HEK293 (cell line): ENCODE data around the gene RCAN2.

Experiments
- CTCF ChIA-PET: fragments of 350-600 bp; formaldehyde crosslinking; extraction: SDS; loops from one replicate; lab custom pipeline; 2021; ENCODE audit warnings: antibody characterized with exemption; lab: Yijun Ruan, JAX
- POLR2A ChIA-PET: fragments of 300-600 bp; formaldehyde crosslinking; extraction: SDS; loops from one replicate; lab custom pipeline; 2020; ENCODE audit warnings: antibody characterized with exemption, inconsistent platforms; lab: Yijun Ruan, JAX
- H3K27ac ChIP-seq: fragments of 200-500 bp; sonication (Bioruptor generic); 2 replicates; pipeline ENCODE4 v1.5.1; 2014; ENCODE audit warnings: low read depth, low read length, control low read depth, inconsistent platforms; ENCODE audit errors: extremely low read depth
- H3K36me3 ChIP-seq, 2 experiments: fragments of 200-500 bp in 1 of 2; sonication (Bioruptor generic) in 1 of 2; 1 replicate in 1 of 2; 2 replicates in 1 of 2; pipeline ENCODE4 v1.5.1; 2014 to 2017; ENCODE audit warnings: inconsistent platforms in 2 of 2, low read length in 2 of 2; ENCODE audit not compliant: control insufficient read depth in 2 of 2, insufficient read depth in 1 of 2
- H3K4me1 ChIP-seq: fragments of 200-500 bp; sonication (Bioruptor generic); 2 replicates; pipeline ENCODE4 v1.5.1; 2014; ENCODE audit warnings: mild to moderate bottlenecking, low read length, inconsistent platforms; ENCODE audit not compliant: control insufficient read depth, insufficient read depth
- H3K4me3 ChIP-seq: 2 replicates; pipeline ENCODE4 v1.5.1; 2011; ENCODE audit warnings: low read depth, mild to moderate bottlenecking, control low read depth, low read length, moderate library complexity
- H3K9me3 ChIP-seq: fragments of 200-500 bp; sonication (Bioruptor generic); 2 replicates; pipeline ENCODE4 v1.5.1; 2014; ENCODE audit warnings: low read depth, low read length, inconsistent platforms; ENCODE audit not compliant: control insufficient read depth, insufficient read depth
- GLIS2 ChIP-seq: fragments of 450-650 bp; formaldehyde crosslinking; IDR thresholded peaks from 2 replicates; pipeline ENCODE4 v1.5.1; 2016; ENCODE audit warnings: missing biosample characterization, missing genetic modification characterization
- MZF1 ChIP-seq: fragments of 450-650 bp; formaldehyde crosslinking; IDR thresholded peaks from 2 replicates; pipeline ENCODE4 v1.5.1; 2017; ENCODE audit warnings: missing biosample characterization, missing genetic modification characterization, borderline replicate concordance
- SALL2 ChIP-seq: fragments of 450-650 bp; formaldehyde crosslinking; IDR thresholded peaks from 2 replicates; pipeline ENCODE4 v1.5.0; 2017; ENCODE audit warnings: missing biosample characterization, mild to moderate bottlenecking, missing genetic modification characterization, borderline replicate concordance
- SCRT2 ChIP-seq: fragments of 450-650 bp; formaldehyde crosslinking; IDR thresholded peaks from 2 replicates; pipeline ENCODE4 v1.5.1; 2016; ENCODE audit warnings: missing biosample characterization, missing genetic modification characterization
- SETDB1 ChIP-seq: IDR thresholded peaks from one replicate; pipeline ENCODE4 v1.6.1; 2017; ENCODE audit warnings: mild to moderate bottlenecking, low read length, moderate library complexity, mixed read lengths; ENCODE audit not compliant: insufficient read length
- SP2 ChIP-seq: fragments of 450-650 bp; formaldehyde crosslinking; IDR thresholded peaks from 2 replicates; pipeline ENCODE4 v1.5.1; 2016; ENCODE audit warnings: missing biosample characterization, missing genetic modification characterization
- SP3 ChIP-seq: fragments of 450-650 bp; formaldehyde crosslinking; IDR thresholded peaks from 2 replicates; pipeline ENCODE4 v1.5.1; 2016; ENCODE audit warnings: missing biosample characterization, missing genetic modification characterization
- YY2 ChIP-seq: fragments of 450-650 bp; formaldehyde crosslinking; IDR thresholded peaks from 2 replicates; pipeline ENCODE4 v1.5.1; 2016; ENCODE audit warnings: missing biosample characterization, missing genetic modification characterization
- ZBTB48 ChIP-seq: fragments of 450-650 bp; formaldehyde crosslinking; IDR thresholded peaks from 2 replicates; pipeline ENCODE4 v1.5.1; 2016; ENCODE audit warnings: missing biosample characterization, missing genetic modification characterization
- ZFHX2 ChIP-seq: fragments of 450-650 bp; formaldehyde crosslinking; conservative IDR thresholded peaks from 2 replicates; pipeline ENCODE4 v1.5.1; 2016; ENCODE audit warnings: missing biosample characterization, missing genetic modification characterization
- ZNF132 ChIP-seq: fragments of 450-650 bp; formaldehyde crosslinking; IDR thresholded peaks from 2 replicates; pipeline ENCODE4 v1.5.1; 2017; ENCODE audit warnings: missing biosample characterization, missing genetic modification characterization, borderline replicate concordance
- ZNF211 ChIP-seq: fragments of 450-650 bp; formaldehyde crosslinking; IDR thresholded peaks from 2 replicates; pipeline ENCODE4 v1.5.1; 2016; ENCODE audit warnings: low read depth, missing biosample characterization, missing genetic modification characterization
- ZNF335 ChIP-seq: fragments of 450-650 bp; formaldehyde crosslinking; conservative IDR thresholded peaks from 2 replicates; pipeline ENCODE4 v1.5.1; 2016; ENCODE audit warnings: missing biosample characterization, missing genetic modification characterization
- ZNF404 ChIP-seq: fragments of 450-650 bp; formaldehyde crosslinking; IDR thresholded peaks from 2 replicates; pipeline ENCODE4 v1.5.1; 2017; ENCODE audit warnings: missing biosample characterization, missing genetic modification characterization
- ZNF558 ChIP-seq: fragments of 450-650 bp; formaldehyde crosslinking; IDR thresholded peaks from 2 replicates; pipeline ENCODE4 v1.5.1; 2016; ENCODE audit warnings: missing biosample characterization, missing genetic modification characterization
- ZNF654 ChIP-seq: fragments of 450-650 bp; formaldehyde crosslinking; IDR thresholded peaks from 2 replicates; pipeline ENCODE4 v1.5.1; 2016; ENCODE audit warnings: low read depth, missing biosample characterization, missing genetic modification characterization
- ZNF660 ChIP-seq: fragments of 450-650 bp; IDR thresholded peaks from 2 replicates; pipeline ENCODE4 v1.5.1; 2018; ENCODE audit warnings: missing biosample characterization, mild to moderate bottlenecking, missing genetic modification characterization
- ZNF747 ChIP-seq: fragments of 450-650 bp; formaldehyde crosslinking; IDR thresholded peaks from 2 replicates; pipeline ENCODE4 v1.5.1; 2016; ENCODE audit warnings: missing biosample characterization, missing genetic modification characterization
- ZSCAN23 ChIP-seq: fragments of 450-650 bp; formaldehyde crosslinking; IDR thresholded peaks from 2 replicates; pipeline ENCODE4 v1.5.1; 2016; ENCODE audit warnings: missing biosample characterization, missing genetic modification characterization
- ZSCAN30 ChIP-seq: fragments of 450-650 bp; IDR thresholded peaks from 2 replicates; pipeline ENCODE4 v1.5.1; 2018; ENCODE audit warnings: missing biosample characterization, mild to moderate bottlenecking, missing genetic modification characterization, moderate library complexity
- TF ChIP-seq, protein P1 (sequence below): fragments of 450-650 bp; formaldehyde crosslinking; IDR thresholded peaks from 2 replicates; pipeline ENCODE4 v1.5.1; 2016; ENCODE audit warnings: missing biosample characterization, missing genetic modification characterization
- TF ChIP-seq, protein P2 (sequence below): fragments of 450-650 bp; formaldehyde crosslinking; IDR thresholded peaks from 2 replicates; pipeline ENCODE4; 2016; ENCODE audit warnings: missing biosample characterization, missing genetic modification characterization
- TF ChIP-seq, protein P3 (sequence below): fragments of 450-650 bp; formaldehyde crosslinking; IDR thresholded peaks from 2 replicates; pipeline ENCODE4 v1.5.1; 2016; ENCODE audit warnings: missing biosample characterization, missing genetic modification characterization
- TF ChIP-seq, protein P4 (sequence below): fragments of 450-650 bp; formaldehyde crosslinking; IDR thresholded peaks from 2 replicates; pipeline ENCODE4 v1.5.1; 2016; ENCODE audit warnings: missing biosample characterization, missing genetic modification characterization
- TF ChIP-seq, protein P5 (sequence below): fragments of 450-650 bp; formaldehyde crosslinking; IDR thresholded peaks from 2 replicates; pipeline ENCODE4 v1.5.1; 2016; ENCODE audit warnings: missing biosample characterization, missing genetic modification characterization
- TF ChIP-seq, protein P6 (sequence below): fragments of 450-650 bp; formaldehyde crosslinking; IDR thresholded peaks from 2 replicates; pipeline ENCODE4 v1.5.1; 2016; ENCODE audit warnings: missing biosample characterization, missing genetic modification characterization
- TF ChIP-seq, protein P7 (sequence below): fragments of 450-650 bp; formaldehyde crosslinking; IDR thresholded peaks from 2 replicates; pipeline ENCODE4 v1.5.1; 2017; ENCODE audit warnings: missing biosample characterization, missing genetic modification characterization

The RCAN2 gene

DNA sequence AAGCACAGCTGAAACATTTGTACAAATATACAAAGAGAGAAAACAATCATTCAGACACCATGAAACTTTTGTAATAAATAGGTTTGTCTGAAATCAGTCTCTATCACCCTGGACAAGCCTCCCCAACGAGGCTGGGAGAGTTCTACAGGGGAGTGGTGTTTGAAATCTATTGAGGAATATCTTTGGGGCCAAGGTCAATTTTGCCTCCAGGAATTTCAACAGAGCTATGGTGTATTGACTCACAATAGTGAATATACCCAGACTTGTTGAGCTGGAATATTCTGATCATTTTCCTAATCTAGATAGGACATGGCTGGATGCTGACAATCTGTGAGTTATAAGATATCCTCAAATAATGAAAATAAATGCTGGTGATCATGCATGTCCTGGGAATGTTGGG, 269.0 kb downstream of the RCAN2 start:
- H3K36me3 ChIP-seq, result no peaks in the 10 kb centered on the region
- no peaks in the 10 kb centered on the region for H3K9me3 ChIP-seq
- no peak overlapping the region for H3K4me3 ChIP-seq
- TF ChIP-seq ZNF211 (tag by site-specific recombination) (no peak), SP2 (no peak), ZFHX2 (tag by site-specific recombination) (no peak), SETDB1 (no peak), ZNF335 (tag by site-specific recombination) (no peak), ZSCAN23 (tag by site-specific recombination) (no peak), GLIS2 (no peak), YY2 (no peak), ZNF558 (tag by site-specific recombination) (no peak)
- TF ChIP-seq, protein P1, sequence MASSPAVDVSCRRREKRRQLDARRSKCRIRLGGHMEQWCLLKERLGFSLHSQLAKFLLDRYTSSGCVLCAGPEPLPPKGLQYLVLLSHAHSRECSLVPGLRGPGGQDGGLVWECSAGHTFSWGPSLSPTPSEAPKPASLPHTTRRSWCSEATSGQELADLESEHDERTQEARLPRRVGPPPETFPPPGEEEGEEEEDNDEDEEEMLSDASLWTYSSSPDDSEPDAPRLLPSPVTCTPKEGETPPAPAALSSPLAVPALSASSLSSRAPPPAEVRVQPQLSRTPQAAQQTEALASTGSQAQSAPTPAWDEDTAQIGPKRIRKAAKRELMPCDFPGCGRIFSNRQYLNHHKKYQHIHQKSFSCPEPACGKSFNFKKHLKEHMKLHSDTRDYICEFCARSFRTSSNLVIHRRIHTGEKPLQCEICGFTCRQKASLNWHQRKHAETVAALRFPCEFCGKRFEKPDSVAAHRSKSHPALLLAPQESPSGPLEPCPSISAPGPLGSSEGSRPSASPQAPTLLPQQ (tag by site-specific recombination), result no peak
- TF ChIP-seq, protein P2, sequence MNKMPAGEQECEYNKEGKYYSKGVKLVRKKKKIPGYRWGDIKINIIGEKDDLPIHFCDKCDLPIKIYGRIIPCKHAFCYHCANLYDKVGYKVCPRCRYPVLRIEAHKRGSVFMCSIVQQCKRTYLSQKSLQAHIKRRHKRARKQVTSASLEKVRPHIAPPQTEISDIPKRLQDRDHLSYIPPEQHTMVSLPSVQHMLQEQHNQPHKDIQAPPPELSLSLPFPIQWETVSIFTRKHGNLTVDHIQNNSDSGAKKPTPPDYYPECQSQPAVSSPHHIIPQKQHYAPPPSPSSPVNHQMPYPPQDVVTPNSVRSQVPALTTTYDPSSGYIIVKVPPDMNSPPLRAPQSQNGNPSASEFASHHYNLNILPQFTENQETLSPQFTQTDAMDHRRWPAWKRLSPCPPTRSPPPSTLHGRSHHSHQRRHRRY (tag by site-specific recombination), result no peak
- TF ChIP-seq, protein P3, sequence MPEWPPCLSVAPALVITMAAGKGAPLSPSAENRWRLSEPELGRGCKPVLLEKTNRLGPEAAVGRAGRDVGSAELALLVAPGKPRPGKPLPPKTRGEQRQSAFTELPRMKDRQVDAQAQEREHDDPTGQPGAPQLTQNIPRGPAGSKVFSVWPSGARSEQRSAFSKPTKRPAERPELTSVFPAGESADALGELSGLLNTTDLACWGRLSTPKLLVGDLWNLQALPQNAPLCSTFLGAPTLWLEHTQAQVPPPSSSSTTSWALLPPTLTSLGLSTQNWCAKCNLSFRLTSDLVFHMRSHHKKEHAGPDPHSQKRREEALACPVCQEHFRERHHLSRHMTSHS, result no peak
- ChIA-PET CTCF (interaction anchor here (0.6 to 4.0 kb wide), 21 partner anchors 8 to 823 kb away, joined by 3 to 50 read pairs (median 4); partner anchors contain the start of gene RCAN2), POLR2A (no interaction called here)
- no peaks in the 10 kb centered on the region for H3K4me1 ChIP-seq
- no peak overlapping the region for H3K27ac ChIP-seq

DNA sequence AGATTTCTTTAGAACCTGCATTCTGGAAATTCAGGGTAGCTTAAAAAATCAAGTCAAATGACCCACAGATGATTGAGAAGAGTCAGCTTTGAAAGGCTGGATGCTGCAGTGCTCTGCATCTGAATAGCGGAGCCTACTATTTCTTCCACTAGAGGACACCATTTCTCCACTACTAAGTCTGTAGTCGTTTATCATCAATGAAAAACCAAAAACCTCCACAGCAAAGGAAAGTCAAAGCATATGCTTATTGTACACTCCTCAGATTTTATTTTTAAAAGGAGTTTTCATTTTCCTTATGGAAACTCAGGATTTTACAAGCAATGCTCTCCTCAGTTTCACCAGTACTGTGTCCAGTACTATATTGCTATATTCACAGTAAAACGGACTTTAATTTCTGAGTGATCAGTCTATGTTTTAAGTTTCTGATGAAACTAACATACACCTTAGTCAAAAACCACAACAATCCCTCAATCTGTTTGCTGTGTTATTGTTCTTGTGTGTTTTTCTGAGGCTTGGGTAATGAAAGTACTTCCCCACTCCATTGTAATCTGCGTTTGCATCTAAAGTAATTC, 269.9 kb downstream of the RCAN2 start:
- H3K4me1 ChIP-seq, result no peaks in the 10 kb centered on the region
- H3K36me3 ChIP-seq, result no peaks in the 10 kb centered on the region
- ChIA-PET CTCF (interaction anchor here (0.6 to 4.0 kb wide), 59 partner anchors 10 to 844 kb away, joined by 3 to 50 read pairs (median 4); partner anchors contain the start of gene ENPP4), POLR2A (no interaction called here)
- H3K4me3 ChIP-seq, result no peak overlapping the region
- no peaks in the 10 kb centered on the region for H3K9me3 ChIP-seq
- no peak overlapping the region for H3K27ac ChIP-seq
- no peak for TF ChIP-seq SALL2 (tag by site-specific recombination)
- TF ChIP-seq, protein P4, sequence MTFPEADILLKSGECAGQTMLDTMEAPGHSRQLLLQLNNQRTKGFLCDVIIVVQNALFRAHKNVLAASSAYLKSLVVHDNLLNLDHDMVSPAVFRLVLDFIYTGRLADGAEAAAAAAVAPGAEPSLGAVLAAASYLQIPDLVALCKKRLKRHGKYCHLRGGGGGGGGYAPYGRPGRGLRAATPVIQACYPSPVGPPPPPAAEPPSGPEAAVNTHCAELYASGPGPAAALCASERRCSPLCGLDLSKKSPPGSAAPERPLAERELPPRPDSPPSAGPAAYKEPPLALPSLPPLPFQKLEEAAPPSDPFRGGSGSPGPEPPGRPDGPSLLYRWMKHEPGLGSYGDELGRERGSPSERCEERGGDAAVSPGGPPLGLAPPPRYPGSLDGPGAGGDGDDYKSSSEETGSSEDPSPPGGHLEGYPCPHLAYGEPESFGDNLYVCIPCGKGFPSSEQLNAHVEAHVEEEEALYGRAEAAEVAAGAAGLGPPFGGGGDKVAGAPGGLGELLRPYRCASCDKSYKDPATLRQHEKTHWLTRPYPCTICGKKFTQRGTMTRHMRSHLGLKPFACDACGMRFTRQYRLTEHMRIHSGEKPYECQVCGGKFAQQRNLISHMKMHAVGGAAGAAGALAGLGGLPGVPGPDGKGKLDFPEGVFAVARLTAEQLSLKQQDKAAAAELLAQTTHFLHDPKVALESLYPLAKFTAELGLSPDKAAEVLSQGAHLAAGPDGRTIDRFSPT (tag by site-specific recombination), result no peak
- TF ChIP-seq ZNF132, result no peak
- peak; percentile 64 for TF ChIP-seq ZNF660 (tag by site-specific recombination)
- TF ChIP-seq, protein P5, sequence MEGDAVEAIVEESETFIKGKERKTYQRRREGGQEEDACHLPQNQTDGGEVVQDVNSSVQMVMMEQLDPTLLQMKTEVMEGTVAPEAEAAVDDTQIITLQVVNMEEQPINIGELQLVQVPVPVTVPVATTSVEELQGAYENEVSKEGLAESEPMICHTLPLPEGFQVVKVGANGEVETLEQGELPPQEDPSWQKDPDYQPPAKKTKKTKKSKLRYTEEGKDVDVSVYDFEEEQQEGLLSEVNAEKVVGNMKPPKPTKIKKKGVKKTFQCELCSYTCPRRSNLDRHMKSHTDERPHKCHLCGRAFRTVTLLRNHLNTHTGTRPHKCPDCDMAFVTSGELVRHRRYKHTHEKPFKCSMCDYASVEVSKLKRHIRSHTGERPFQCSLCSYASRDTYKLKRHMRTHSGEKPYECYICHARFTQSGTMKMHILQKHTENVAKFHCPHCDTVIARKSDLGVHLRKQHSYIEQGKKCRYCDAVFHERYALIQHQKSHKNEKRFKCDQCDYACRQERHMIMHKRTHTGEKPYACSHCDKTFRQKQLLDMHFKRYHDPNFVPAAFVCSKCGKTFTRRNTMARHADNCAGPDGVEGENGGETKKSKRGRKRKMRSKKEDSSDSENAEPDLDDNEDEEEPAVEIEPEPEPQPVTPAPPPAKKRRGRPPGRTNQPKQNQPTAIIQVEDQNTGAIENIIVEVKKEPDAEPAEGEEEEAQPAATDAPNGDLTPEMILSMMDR (tag by site-specific recombination), result peak; percentile 65; the same call in 1 of the 2 replicates
- TF ChIP-seq ZSCAN30 (tag by site-specific recombination), result 0 out of 2 replicates have a peak, but pooled peaks have one; percentile 30
- no peak for TF ChIP-seq ZBTB48 (tag by site-specific recombination)
- TF ChIP-seq, protein P6, sequence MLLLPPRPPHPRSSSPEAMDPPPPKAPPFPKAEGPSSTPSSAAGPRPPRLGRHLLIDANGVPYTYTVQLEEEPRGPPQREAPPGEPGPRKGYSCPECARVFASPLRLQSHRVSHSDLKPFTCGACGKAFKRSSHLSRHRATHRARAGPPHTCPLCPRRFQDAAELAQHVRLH (tag by site-specific recombination), result no peak
- peak; percentile 95 for TF ChIP-seq ZNF654
- TF ChIP-seq ZNF404 (tag by site-specific recombination), result no peak
- no peak for TF ChIP-seq SP3 (tag by site-specific recombination)
- no peak for TF ChIP-seq SCRT2
- no peak for TF ChIP-seq MZF1 (tag by site-specific recombination)
- no peak for TF ChIP-seq ZNF747 (tag by site-specific recombination)
- TF ChIP-seq, protein P7, sequence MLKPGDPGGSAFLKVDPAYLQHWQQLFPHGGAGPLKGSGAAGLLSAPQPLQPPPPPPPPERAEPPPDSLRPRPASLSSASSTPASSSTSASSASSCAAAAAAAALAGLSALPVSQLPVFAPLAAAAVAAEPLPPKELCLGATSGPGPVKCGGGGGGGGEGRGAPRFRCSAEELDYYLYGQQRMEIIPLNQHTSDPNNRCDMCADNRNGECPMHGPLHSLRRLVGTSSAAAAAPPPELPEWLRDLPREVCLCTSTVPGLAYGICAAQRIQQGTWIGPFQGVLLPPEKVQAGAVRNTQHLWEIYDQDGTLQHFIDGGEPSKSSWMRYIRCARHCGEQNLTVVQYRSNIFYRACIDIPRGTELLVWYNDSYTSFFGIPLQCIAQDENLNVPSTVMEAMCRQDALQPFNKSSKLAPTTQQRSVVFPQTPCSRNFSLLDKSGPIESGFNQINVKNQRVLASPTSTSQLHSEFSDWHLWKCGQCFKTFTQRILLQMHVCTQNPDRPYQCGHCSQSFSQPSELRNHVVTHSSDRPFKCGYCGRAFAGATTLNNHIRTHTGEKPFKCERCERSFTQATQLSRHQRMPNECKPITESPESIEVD (tag by site-specific recombination), result no peak
